ENCODE data around the gene UBN2. TPM values are rescaled to one million over a fixed set of nuclear protein-coding genes. Genes with fewer than 3 reads are reported as not detected.
A peak's percentile ranks its signal among the peaks of the same experiment; 100 is the strongest.

The UBN2 gene
- total and polyA plus RNA-seq, 10 of the 15 experiments (the other 5 are each of a cell fraction or from before 2014, with no cell fraction given) = 0.27 to 8.5 (median 2.5) TPM

GRCh38 chr7:139230774-139231512, at the start of gene UBN2 (continued):
- TF ChIP-seq YY1 (IDR thresholded peaks at IDR 0.05; ENCODE audit: low read depth, low read length) = peak; percentile 98
- TF ChIP-seq HCFC1 (IDR thresholded peaks at IDR 0.05; ENCODE audit: low read length) = peak; percentile 36
- TF ChIP-seq ZNF274 (IDR thresholded peaks at IDR 0.05; ENCODE audit: insufficient read depth, insufficient read length) = no peak
- 0 out of 2 replicates have a peak, but pooled peaks have one; percentile 40 for TF ChIP-seq CHD2 (IDR thresholded peaks at IDR 0.05; ENCODE audit: borderline replicate concordance, low read depth, low read length)
- TF ChIP-seq RUNX3 (IDR thresholded peaks at IDR 0.05; ENCODE audit: low read length) = no peak; the same call in 1 of the 2 replicates
- peak; percentile 40 for TF ChIP-seq E4F1 (IDR thresholded peaks at IDR 0.05; ENCODE audit: borderline replicate concordance, partially characterized antibody)
- TF ChIP-seq EED (IDR thresholded peaks at IDR 0.05; ENCODE audit: low read depth) = peak; percentile 68
- peak; percentile 78 for TF ChIP-seq FOXK2 (IDR thresholded peaks at IDR 0.05)
- TF ChIP-seq DPF2 (IDR thresholded peaks at IDR 0.05) = peak; percentile 59; the same call in 1 of the 2 replicates
- TF ChIP-seq NBN (IDR thresholded peaks at IDR 0.05) = peak; percentile 75; the same call in 1 of the 2 replicates
- TF ChIP-seq LARP7 (IDR thresholded peaks at IDR 0.05) = peak; percentile 20; the same call in 1 of the 2 replicates
- TF ChIP-seq IKZF1 (conservative IDR thresholded peaks at IDR 0.05) = peak; percentile 90
- no peak for TF ChIP-seq IRF4 (IDR thresholded peaks at IDR 0.05; ENCODE audit: low read depth, low read length)
- TF ChIP-seq ZNF622 (IDR thresholded peaks at IDR 0.05) = no peak
- TF ChIP-seq MLLT1 (IDR thresholded peaks at IDR 0.05) = peak; percentile 75
- peak; percentile 92 for TF ChIP-seq TAF1 (IDR thresholded peaks at IDR 0.05; ENCODE audit: borderline replicate concordance, low read depth, low read length)
- TF ChIP-seq SPI1 (IDR thresholded peaks at IDR 0.05; ENCODE audit: borderline replicate concordance, insufficient read depth, low read depth, low read length) = peak; percentile 80; the same call in 1 of the 2 replicates
- TF ChIP-seq STAT3 (IDR thresholded peaks at IDR 0.05; ENCODE audit: low read depth, low read length) = 0 out of 2 replicates have a peak, but pooled peaks have one; percentile 69
- TF ChIP-seq, protein P1, sequence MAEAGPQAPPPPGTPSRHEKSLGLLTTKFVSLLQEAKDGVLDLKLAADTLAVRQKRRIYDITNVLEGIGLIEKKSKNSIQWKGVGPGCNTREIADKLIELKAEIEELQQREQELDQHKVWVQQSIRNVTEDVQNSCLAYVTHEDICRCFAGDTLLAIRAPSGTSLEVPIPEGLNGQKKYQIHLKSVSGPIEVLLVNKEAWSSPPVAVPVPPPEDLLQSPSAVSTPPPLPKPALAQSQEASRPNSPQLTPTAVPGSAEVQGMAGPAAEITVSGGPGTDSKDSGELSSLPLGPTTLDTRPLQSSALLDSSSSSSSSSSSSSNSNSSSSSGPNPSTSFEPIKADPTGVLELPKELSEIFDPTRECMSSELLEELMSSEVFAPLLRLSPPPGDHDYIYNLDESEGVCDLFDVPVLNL (IDR thresholded peaks at IDR 0.05; ENCODE audit: low read depth, low read length) = no peak
- TF ChIP-seq, protein P2, sequence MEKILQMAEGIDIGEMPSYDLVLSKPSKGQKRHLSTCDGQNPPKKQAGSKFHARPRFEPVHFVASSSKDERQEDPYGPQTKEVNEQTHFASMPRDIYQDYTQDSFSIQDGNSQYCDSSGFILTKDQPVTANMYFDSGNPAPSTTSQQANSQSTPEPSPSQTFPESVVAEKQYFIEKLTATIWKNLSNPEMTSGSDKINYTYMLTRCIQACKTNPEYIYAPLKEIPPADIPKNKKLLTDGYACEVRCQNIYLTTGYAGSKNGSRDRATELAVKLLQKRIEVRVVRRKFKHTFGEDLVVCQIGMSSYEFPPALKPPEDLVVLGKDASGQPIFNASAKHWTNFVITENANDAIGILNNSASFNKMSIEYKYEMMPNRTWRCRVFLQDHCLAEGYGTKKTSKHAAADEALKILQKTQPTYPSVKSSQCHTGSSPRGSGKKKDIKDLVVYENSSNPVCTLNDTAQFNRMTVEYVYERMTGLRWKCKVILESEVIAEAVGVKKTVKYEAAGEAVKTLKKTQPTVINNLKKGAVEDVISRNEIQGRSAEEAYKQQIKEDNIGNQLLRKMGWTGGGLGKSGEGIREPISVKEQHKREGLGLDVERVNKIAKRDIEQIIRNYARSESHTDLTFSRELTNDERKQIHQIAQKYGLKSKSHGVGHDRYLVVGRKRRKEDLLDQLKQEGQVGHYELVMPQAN (conservative IDR thresholded peaks at IDR 0.05) = peak; percentile 97
- TF ChIP-seq IKZF2 (IDR thresholded peaks at IDR 0.05) = peak; percentile 77 to 83; a peak in 3 of 4 replicates
- TF ChIP-seq EP300 (IDR thresholded peaks at IDR 0.05; ENCODE audit: borderline replicate concordance in 1 of 2, control insufficient read depth in 1 of 2, low read depth in 2 of 2, low read length in 2 of 2) = 0 out of 4 replicates have a peak, but pooled peaks of 1 of the 2 experiments have one; percentile 32
- TF ChIP-seq ZNF207 (IDR thresholded peaks at IDR 0.05; ENCODE audit: borderline replicate concordance) = 0 out of 2 replicates have a peak, but pooled peaks have one; percentile 21
